C4-2B (cell line): Measurements from ENCODE around the gene GP2.
"Not testable (repeated sequence)": the region's sequence is repeated elsewhere in the genome, so short reads cannot be mapped to it uniquely, and the experiment has no call there.

ENCODE experiments used
- H3K27ac ChIP-seq: fragments of 450-650 bp; 2 replicates; pipeline ENCODE4 v1.5.1; 2017
- CTCF ChIP-seq: fragments of 450-650 bp; conservative IDR thresholded peaks from 2 replicates; pipeline ENCODE4 v1.5.1; 2017; ENCODE audit warnings: mild to moderate bottlenecking
- ZFX ChIP-seq: fragments of 450-650 bp; IDR thresholded peaks from 2 replicates; pipeline ENCODE4 v1.6.1; 2017

Gene GP2

GRCh38 chr16:20318437-20318836 is 8.9 kb downstream of the GP2 start:
- TF ChIP-seq ZFX (no peak), CTCF (no peak)
- no peak overlapping the region for H3K27ac ChIP-seq

GRCh38 chr16:20318006-20318405 is 9.3 kb downstream of the GP2 start:
- no peak overlapping the region for H3K27ac ChIP-seq
- TF ChIP-seq ZFX (no peak), CTCF (no peak)

- no peak overlapping the region for H3K27ac ChIP-seq
- TF ChIP-seq ZFX (no peak), CTCF (no peak)
These were observed 10.2 kb downstream of the GP2 start for GRCh38 chr16:20317117-20317516.

GRCh38 chr16:20316715-20317114 is 10.6 kb downstream of the GP2 start:
- TF ChIP-seq ZFX: no peak
- TF ChIP-seq CTCF: no peak
- no peak overlapping the region for H3K27ac ChIP-seq

GRCh38 chr16:20315764-20316163 is 11.5 kb downstream of the GP2 start:
- TF ChIP-seq ZFX (no peak), CTCF (no peak)
- no peak overlapping the region for H3K27ac ChIP-seq

- TF ChIP-seq CTCF: no peak
- no peak for TF ChIP-seq ZFX
These were observed 12.7 kb downstream of the GP2 start for GRCh38 chr16:20314575-20314974.

GRCh38 chr16:20313741-20314140 is 13.6 kb downstream of the GP2 start:
- TF ChIP-seq CTCF: no peak
- TF ChIP-seq ZFX: no peak
- H3K27ac ChIP-seq: no peak overlapping the region

More at GRCh38 chr16:20314575-20314974, 12.7 kb downstream of the GP2 start:
- H3K27ac ChIP-seq: no peak overlapping the region

GRCh38 chr16:20312536-20313095 is 14.7 kb downstream of the GP2 start:
- H3K27ac ChIP-seq: not testable (repeated sequence)
